Activated CD4-positive, CD25-positive, alpha-beta regulatory T cell treated with anti-CD3 and anti-CD28 coated beads, Interleukin-2, amount 50 U/mL, for 16 hours (primary cell): ENCODE results near the gene IL4I1.

Source experiments
- DNase-seq: peaks from one replicate; pipeline ENCODE4 v3.0.0-alpha.2; 2020; ENCODE audit warnings: low read depth, low spot score

Gene IL4I1

DNA sequence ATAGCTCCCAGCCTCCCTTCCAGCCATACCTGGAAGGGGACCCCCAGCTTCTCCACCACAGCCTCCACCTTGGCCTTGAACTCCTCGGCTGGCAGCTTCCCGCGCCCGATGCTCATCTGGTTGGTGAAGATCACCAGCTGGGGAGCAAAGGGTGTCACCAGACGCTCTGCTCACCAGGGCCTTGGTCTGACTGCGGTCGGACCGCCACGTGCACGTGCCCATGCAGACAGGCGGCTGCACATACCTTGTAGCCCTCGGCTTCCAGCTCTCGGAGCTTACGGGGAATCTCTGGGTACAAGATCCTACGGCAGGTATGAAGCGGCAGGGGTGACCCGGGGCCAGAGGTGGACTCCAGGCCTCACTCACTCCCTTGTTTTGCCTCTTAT is 32.8 kb downstream of the IL4I1 start:
- no peak for DNase-seq

DNA sequence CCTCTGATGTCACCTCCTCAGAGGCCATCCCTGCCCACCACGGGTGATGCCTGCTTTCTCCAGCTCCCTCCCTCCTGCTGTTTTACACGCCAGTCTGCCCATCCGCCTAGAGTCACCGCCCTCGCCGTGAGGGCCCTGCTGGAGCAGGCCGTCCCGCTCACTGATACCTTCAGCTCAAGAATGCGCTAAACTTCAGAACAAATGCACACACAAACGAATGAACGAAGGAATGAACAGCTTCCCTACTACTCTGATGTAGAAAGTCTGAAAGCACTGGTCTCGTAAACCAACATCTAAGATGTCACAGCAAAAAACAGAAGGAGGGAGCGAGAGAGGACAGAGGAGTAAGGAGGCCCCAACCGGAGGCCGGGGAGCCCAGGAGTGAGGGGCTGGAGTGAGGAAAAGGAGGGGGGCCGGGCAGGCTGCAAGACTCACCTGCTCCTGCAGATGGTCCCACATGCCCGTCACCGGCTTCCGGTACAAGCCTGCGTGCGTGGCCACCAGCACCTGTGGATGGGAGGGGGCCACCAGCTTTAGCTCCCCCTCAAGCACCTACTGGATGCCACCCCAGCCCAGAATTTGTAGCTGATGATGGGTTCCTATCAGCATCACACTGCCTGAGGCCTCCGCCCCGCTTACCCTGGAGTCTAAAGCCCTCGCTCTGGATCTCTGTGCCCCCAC is 33.3 kb downstream of the IL4I1 start:
- no peak for DNase-seq

DNA sequence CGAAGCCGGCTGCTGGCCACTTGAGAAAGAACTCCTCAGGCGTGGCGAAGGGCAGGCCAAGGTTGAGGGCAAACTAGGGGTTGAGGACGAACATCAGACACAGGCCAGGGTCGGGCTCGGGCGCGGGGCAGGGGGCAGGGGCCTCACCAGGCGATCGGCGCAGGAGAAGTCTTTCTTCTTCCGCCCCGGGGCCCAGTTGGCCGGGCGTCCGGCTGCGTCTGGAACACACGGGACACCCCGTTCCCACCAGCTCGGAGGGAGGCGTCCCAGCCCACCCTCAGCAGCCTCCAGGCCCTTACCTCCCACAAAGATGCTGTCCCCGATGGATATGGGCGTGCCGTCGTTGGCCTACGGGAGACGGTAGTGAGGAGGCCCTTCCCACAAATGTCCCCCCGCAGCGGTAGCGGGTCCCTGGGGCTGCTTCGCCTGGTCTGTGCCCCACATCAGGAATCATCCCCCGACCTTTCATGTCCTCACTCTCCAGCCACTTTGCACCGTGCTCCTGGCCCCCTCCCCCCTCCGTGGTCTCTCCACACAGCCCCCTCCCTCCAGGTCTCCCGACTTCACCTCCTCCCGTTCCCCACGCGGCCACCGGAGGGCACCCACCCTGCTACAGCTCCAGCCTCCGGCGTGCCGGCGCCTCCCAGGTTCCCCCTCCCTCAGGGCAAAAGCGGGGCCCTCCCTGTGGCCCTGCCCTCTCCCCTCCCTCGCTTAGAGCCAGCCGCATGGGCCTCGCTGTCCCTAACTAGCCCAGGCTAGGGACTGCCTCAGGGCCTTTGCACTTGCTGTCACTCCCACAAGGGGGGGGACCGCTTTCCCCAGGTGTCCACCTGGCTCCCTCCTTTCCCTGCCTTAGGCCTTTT is 34.1 kb downstream of the IL4I1 start:
- DNase-seq = no peak

DNA sequence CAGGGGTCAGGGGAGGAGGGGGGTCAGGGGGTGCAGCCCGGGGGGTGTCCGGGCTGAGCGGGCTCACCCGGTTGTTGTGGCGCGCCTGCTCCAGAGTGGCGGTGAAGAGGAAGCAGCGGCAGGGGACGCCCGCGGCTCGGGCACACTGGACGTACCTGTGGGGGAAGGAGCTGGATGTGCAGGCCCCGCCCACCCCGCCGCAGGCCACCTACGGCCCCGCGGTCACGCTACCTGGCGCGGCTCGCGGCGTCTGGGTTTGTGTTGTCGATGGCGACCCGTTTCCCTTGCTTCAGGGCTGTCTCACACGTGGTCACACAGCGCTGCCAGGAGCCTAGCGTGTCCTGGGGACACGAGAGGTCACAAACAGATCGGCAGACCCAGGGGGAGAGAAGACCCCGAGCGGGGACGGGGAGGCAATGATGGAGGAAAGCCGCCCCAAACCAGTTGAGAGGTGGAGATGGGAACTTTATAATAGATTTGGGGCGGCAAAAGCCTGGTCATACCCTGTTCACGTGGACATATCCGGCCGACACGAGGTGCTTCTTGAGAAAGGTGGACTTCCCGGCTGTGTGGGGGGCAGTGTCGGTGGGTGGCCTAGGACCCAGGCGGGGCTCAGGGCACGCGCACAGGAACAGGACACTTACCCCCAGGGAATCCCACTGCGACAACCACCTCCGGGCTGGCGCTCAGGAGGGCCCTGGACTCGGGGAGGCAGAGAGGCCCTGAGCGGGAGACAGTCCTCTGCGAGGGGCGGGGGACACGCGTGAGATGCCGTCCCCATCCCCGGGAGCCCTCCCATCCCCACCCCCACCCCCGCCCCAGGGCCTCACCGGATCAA is 34.9 kb downstream of the IL4I1 start:
- DNase-seq = no peak

DNA sequence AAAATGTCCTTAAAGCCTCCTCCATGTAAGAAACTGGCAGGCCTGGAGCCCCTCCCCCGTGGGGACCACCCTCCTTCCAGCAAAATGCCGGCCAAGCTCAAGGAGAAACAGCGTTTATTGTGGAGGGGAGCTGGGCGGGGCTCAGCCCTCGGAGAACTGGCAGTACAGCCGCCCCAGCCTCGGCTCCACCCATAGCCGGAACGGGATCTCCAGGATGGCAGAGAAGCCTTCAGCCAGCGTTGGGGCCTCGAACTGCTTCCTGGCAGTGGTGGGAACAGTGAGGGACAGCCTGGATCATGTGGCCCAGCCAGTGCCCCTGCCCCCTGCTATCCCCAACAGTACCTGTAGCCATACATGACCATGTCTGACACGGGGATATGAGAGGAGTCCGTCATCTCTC is 35.6 kb downstream of the IL4I1 start:
- DNase-seq = no peak

DNA sequence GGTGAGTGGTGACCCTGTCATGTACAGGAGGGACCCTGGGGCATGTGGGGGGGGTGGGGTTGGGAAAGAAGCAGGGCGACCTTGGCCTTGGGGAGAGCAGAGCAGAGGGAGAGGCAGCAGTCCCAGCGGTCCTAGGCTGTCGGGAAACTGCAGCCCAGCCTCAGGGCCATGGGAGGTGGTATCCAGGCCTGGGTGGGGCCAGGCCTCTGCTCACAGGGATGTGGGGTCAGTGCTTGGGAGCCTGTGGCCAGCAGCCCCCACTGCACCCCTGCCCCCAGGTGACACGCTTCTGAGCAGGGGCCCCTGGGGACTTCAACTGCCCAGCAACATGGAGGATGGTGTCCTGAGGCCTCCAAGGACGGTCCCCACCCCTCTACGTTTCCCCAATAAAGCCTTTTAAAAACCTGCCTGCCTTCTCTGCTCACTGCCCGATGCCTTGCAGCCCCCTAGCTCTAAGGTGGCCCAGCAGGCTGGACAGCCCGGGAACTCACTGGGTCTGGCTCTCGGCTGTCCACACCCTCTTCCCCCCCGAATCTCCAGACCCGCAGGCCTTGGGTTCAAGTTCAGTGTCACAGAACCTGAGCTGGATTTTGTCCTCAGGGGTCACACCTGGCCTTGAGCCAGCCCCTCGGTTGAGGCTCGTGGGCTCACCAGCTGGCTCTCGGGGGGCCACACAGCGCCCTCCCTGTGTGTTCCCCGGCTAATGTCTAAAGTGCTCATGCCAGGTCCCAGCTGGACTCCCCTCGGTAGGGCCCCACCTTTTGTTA is 36.2 kb downstream of the IL4I1 start:
- no peak for DNase-seq

DNA sequence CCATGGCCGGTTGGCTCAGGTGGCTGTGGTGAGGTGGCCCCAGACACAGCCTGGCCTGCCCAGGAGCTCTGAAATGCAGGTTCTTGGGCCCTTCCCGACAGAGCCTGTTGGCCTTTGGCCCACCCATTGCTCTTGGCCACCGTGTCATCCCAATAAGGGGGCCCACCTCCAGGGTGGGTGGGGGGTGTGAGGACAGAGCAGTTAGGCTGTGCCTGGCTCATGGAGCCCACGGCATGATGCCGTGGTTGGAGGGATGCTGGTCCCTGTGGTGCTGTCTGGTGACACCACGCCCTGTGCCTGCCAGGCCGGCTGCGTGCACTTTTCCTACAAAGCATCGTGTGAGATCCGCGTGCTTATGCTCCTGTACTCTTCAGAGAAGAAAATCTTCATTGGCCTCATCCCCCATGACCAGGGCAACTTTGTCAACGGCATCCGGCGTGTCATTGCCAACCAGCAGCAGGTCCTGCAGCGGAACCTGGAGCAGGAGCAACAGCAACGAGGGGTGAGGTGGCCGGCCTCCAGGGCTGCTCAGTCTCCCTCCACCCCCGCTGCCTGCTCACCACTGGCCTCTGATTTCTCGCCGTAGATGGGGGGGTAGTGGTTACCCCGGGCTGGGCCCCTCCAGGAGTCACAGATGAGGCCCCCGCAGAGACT is 36.9 kb downstream of the IL4I1 start:
- DNase-seq = no peak

DNA sequence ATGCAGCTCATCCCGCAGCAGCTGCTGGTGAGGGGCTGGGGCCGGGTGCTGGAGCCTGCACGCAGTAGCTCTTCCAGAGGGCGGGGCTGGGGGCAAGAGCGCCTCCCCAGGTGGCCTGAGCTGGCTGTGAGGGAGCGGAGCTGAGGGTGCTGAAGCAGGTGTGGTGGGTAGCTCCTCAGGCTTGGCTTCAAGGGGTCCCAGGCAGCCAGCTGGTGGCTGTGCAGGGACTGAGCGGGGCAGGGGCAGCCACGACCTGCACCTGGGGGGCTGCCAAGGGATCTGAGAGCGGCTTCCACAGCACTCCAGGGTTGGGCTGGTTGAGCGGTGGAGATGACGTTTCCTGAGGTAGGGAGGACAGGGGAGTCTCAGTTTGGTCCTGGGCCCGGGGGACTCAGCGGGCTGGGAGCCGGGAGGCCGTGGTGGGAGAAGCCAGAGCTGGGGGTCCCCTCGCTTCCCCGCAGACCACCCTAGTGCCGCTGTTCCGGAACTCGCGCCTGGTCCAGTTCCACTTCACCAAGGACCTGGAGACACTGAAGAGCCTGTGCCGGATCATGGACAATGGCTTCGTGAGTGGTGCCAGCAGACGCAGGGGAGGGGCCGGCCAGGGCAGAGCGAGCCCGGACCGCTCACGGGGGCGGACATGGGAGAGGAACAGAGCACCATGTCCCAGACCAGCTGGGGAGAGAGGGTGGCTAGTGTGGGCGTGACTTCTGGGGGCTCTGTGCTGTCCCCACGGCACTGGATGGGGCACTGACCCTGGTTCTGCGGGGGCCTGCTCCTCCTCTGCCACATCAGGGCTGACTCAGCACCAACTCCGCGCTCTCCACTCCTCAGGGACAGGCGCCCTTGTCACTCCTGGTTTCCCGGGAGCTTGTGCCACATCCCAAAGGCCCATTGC is 38.4 kb downstream of the IL4I1 start:
- DNase-seq = no peak

DNA sequence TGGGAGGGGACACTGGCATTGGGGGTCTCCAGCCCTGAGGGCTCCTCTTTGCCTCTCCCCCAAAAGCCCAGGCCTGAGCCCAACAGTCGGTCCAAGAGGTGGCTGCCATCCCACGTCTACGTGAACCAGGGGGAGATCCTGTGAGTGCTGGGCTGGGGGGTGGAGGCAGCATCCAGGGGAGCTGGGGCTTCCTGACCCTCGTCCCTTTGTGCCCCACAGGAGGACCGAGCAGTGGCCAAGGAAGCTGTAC is 38.9 kb downstream of the IL4I1 start:
- DNase-seq = no peak

DNA sequence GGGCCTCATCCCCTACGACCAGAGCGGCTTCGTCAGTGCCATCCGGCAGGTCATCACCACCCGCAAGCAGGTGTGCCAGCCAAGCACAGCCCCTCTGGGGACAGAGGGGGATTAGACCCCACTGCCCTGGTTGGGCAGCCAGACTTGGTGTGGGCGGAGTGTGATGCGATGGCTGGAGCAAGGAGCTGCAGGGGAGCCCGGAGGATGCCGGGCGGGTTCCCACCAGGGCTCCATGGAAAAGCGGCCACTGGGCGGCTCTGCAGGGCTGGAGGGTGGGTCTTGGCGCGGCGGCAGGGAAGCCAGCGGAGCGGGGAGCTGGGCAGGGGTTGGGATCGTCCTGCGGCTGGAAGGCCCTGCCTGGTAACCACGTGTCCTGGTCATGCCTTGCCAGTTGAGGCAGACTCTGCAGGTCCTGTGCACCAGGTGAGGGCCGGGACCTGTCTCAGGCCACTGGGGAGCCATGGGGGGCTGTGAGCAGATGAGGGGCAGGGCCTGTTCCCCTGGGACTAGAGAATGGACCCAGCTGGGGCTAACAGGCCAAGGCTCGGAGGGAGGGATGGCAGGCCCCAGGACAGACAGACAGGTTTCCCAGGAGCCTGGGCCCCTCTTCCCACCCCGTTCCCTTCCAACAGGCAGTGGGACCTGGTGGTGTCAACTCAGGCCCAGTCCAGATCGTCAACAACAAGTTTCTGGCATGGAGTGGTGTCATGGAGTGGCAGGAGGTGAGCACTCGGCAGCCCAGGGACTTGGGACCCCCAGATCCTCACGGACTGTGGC is 39.4 kb downstream of the IL4I1 start:
- DNase-seq = no peak

DNA sequence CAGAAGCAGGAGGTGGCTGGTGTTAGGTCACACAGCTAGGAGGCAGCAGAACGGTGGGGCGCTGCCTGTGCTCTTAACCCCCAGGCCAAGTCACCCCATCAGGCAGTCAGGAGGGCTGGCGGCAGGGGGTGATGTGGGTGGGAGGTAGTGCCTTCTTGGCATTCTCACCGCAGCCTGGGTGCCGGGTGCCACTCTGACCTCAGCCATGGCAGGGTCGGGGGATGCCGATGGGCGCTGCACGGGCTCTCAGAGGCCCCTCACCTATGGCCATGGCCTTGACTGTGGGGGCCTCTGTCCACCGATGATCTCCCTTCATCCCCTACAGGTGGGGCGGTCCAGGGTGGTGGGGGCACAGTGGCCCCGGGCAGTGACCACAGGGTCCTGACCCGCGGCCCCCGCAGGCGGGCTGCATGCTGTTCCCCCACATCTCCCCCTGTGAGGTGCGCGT is 40.1 kb downstream of the IL4I1 start:
- DNase-seq = no peak

DNA sequence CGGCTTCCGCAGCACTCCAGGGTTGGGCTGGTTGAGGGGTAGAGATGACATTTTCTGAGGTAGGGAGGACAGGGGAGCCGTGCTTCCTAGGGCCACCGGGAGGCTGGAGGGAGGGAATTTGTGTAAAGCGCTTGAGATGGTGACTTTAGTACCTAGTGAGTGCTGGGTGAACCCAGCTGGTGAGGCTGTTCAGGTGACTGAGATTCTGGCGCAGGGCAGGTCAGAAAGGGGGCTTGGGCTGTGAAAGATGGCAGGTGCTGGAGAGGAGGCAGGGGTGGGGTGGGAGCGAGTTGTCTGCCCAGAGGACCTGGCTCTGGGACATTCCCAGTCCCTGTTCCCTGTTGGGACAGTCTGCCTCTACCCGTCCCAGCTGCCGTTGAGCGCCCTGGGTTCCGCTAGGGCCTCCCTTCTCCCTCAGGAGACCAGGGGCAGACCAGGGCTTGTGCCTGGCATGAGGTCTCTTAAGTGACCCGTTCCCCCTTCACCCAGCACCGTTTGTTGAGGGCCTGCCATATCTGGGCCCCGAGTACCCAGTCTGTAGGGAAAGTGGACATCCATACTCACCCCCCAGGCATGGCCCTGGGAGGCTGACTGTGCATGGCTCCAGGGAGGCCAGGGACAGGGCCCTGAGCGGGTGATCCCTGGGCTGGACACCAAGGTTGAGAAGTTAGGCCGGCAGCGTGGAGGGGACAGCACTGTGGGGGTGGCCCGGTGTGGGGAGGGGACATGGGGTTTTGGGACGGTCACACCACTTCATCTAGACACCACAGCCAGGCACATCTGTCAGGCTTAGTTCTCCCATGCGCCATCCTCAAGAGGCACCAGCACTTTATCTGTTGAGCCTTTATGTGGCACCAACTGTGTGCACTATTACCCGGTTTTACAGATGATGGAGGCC is 40.8 kb downstream of the IL4I1 start:
- no peak for DNase-seq

DNA sequence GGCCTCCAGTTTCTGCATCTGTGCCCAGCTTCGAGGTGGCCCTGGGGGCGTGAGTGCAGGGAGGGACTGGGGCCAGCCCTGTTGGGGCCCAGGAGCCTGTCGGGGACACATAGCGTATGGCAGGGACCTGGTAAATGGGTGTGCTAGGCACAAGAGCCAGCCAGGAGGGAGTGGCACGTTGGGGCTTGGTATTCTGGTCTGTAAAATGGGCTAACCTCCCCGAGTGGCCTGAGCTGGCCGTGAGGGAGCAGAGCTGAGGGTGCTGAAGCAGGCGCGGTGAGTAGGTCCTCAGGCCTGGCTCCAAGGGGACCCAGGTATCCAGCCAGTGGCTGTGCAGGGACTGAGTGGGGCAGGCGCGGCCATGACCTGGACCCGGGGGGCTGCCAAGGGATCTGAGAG is 41.4 kb downstream of the IL4I1 start:
- DNase-seq = no peak

DNA sequence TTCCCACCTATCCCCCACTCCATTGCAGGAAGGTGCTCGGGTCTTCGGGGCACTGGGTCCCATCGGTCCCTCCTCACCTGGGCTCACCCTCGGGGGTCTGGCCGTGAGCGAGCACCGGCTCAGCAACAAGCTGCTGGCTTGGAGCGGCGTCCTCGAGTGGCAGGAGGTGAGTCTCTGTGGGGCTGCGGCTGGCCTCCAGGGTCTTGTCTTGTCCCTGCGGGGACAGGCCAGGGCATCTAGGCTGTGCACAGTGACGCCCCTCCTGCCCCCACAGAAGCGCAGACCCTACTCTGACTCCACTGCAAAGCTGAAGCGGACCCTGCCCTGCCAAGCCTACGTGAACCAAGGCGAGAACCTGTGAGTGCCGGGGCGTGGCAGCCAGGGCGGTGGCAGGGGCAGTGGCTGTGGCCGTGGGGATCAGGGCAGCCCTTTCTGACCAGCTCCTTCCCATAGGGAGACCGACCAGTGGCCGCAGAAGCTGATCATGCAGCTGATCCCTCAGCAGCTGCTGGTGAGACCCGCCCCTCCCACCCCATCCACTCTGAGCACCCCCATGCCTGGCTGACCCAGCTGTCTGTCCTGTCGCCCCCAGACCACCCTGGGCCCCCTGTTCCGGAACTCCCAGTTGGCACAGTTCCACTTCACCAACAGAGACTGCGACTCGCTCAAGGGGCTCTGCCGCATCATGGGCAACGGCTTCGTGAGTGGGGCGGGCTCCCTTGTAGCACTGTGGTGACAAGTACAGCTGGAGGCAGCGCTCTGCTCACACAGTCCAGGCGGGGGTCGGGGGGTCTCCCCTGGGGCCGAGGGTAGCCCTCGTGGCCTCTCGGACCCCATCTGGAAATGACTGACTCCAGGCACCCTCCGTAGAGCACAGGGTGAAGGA is 42.1 kb downstream of the IL4I1 start:
- no peak for DNase-seq

DNA sequence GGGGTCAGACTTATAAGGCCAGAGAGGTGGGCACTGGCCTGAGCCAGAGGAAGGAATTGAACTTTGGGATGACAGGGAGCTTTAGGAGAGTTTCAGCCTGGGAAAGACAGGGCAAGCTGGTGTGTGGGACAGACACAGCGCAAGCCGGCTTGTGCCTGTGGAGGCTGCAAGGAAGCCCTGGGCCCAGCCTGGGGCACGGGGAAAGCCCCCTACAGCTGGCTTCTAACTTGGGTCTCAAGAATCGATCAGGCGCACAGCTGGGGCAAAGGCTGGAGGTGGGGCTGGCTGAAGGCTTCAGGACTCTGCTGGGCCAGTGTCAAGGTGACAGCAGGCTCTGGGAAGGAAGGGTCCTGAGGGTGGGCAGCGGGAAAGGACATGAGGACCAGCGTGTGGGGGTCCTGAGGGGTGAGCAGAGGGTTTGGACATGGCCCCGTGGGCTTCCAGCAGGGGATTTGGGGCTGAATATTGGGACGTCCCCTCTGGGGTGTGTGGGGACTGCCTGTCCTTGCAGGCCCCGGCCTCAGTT is 42.8 kb downstream of the IL4I1 start:
- DNase-seq = no peak

DNA sequence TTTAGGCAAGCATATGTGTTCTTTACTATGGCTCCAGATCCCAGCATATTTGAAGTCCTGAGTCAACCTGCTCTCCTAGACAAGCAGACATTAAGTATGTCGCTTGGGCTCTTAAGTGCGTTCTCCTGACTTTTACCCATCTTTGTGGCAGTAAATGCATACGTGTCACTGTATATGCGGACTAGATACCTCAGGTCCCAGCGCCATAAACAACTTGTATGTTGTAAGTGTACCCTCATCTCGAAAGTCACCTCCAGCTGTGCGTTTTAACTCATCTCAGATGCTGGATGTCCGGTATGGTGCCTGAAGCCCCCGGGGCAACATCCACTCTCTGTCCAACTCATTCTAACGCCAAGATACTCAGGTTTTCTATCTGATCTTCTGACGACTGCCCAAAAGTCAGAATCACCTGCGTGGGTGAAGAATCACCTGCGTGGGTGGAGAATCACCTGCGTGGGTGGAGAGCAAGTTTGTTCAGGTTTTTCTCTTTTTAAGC is 44.0 kb downstream of the IL4I1 start:
- DNase-seq = no peak
